Lung (tissue), 12 donors: ENCODE data around the gene ESYT3. TPM values are rescaled to one million over a fixed set of nuclear protein-coding genes. Genes with fewer than 3 reads are reported as not detected.

Experiments used
- ATAC-seq: fragments of 200-7000 bp; cut with Tn5 transposase; one replicate; pipeline ENCODE4 v1.9.1; 2020; ENCODE audit warnings: moderate number of reproducible peaks; ENCODE audit not compliant: insufficient read depth, low FRiP score
- DNase-seq, 3 donors: peaks; one replicate each; pipeline ENCODE4 v3.0.0-alpha.2; 2013 to 2017
- H3K27ac ChIP-seq, 2 donors: one replicate each; pipeline ENCODE4 v1.5.1; 2013; ENCODE audit warnings: mild to moderate bottlenecking in 2 of 2, moderate library complexity in 2 of 2, control low read depth in 1 of 2, inconsistent platforms in 1 of 2, low read depth in 1 of 2, low read length in 1 of 2
- H3K27me3 ChIP-seq, 3 donors: one replicate each; pipeline ENCODE4 v1.5.1; 2013; ENCODE audit warnings: low read length in 2 of 3; ENCODE audit not compliant: control insufficient read depth in 3 of 3, insufficient read depth in 3 of 3
- H3K36me3 ChIP-seq, 4 donors: one replicate each; pipeline ENCODE4 v1.5.1; 2013; ENCODE audit warnings: low read length in 4 of 4, mild to moderate bottlenecking in 1 of 4, moderate library complexity in 1 of 4; ENCODE audit not compliant: control insufficient read depth in 4 of 4, insufficient read depth in 4 of 4
- H3K4me1 ChIP-seq, 5 donors: one replicate each; pipeline ENCODE4 v1.5.1; 2013; ENCODE audit warnings: low read length in 5 of 5, mild to moderate bottlenecking in 2 of 5, moderate library complexity in 1 of 5; ENCODE audit not compliant: control insufficient read depth in 5 of 5, insufficient read depth in 5 of 5
- H3K4me3 ChIP-seq: one replicate; pipeline ENCODE4 v1.5.1; 2013; ENCODE audit warnings: mild to moderate bottlenecking, control low read depth, moderate library complexity
- H3K9ac ChIP-seq, 2 donors: one replicate each; pipeline ENCODE4 v1.5.1; 2013; ENCODE audit warnings: low read length in 2 of 2, control low read depth in 1 of 2; ENCODE audit not compliant: insufficient read depth in 1 of 2
- H3K9me3 ChIP-seq, 4 donors: one replicate each; pipeline ENCODE4 v1.5.1; 2013; ENCODE audit warnings: low read length in 3 of 4, mild to moderate bottlenecking in 1 of 4, moderate library complexity in 1 of 4; ENCODE audit not compliant: control insufficient read depth in 4 of 4, insufficient read depth in 3 of 4
- WGBS, 2 donors: extraction: QIAGEN DNeasy Blood & Tissue Kit; methylation state at CpG; one replicate each; pipeline ENCODE4 v1.1.7; 2013; 5-methylcytosine and 5-hydroxymethylcytosine counted together
- polyA plus RNA-seq, 2 donors: library from polyadenylated mRNA; stranded (reverse); fragments of 200-250 nt; gene quantifications; one replicate each; pipeline ENCODE4 v1.2.1, GENCODE V29; 2013
- total RNA-seq, 2 donors: library from RNA; depleted of rRNA in 1 of 2; stranded (reverse); fragments of >200 nt in 1 of 2; gene quantifications; one replicate each; pipeline ENCODE4 v1.2.1, GENCODE V29; 2014 to 2021
- TF ChIP-seq, protein P1 (sequence below): IDR thresholded peaks from 2 replicates; pipeline ENCODE4 v1.5.1; 2012; ENCODE audit warnings: mild to moderate bottlenecking; ENCODE audit errors: control extremely low read depth, extremely low read depth
- donor health status: control.
- donor health status: control.
- donor health status: Bipolar disorder and iron deficiency.
- donor health status: healthy.
- donor health status: DM: yes; HTN: yes; CAD: no.

The ESYT3 gene
- total and polyA plus RNA-seq, 4 donors = 5.7 to 71.0 (median 27.0) TPM

DNA sequence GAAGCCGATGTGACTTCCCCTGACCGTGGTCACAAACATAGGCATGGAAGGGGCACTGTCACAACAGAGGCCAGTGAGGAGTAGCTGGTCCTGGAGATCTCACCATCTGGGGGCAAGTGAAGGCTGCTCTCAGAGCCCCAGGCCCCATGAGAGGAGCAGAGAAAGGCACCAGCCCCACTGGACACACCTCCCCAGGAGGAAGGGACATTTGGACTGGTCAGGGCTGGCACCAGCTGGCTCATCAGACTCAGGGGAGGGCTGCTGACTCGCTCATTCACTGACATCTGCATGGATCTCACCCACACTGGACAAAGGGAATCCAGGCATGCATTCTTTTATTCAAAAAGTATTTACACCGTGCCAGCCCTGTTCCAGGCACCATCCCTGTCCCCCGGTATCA, 26.8 kb downstream of the ESYT3 start:
- peaks cover 0 to 11% (median 0%) of the 10 kb centered on the region in 4 donors for H3K36me3 ChIP-seq
- no peak overlapping the region for H3K4me3 ChIP-seq
- no peak for ATAC-seq
- WGBS, 2 donors = 69 to 85% methylated on average over 5 of the region's 5 CpGs
- no peaks in the 10 kb centered on the region for H3K4me1 ChIP-seq
- no peak overlapping the region for H3K9ac ChIP-seq
- TF ChIP-seq, protein P1, sequence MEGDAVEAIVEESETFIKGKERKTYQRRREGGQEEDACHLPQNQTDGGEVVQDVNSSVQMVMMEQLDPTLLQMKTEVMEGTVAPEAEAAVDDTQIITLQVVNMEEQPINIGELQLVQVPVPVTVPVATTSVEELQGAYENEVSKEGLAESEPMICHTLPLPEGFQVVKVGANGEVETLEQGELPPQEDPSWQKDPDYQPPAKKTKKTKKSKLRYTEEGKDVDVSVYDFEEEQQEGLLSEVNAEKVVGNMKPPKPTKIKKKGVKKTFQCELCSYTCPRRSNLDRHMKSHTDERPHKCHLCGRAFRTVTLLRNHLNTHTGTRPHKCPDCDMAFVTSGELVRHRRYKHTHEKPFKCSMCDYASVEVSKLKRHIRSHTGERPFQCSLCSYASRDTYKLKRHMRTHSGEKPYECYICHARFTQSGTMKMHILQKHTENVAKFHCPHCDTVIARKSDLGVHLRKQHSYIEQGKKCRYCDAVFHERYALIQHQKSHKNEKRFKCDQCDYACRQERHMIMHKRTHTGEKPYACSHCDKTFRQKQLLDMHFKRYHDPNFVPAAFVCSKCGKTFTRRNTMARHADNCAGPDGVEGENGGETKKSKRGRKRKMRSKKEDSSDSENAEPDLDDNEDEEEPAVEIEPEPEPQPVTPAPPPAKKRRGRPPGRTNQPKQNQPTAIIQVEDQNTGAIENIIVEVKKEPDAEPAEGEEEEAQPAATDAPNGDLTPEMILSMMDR = no peak
- H3K27me3 ChIP-seq = no peaks in the 10 kb centered on the region
- DNase-seq = no peak
- H3K27ac ChIP-seq = no peak overlapping the region
- H3K9me3 ChIP-seq = no peaks in the 10 kb centered on the region

DNA sequence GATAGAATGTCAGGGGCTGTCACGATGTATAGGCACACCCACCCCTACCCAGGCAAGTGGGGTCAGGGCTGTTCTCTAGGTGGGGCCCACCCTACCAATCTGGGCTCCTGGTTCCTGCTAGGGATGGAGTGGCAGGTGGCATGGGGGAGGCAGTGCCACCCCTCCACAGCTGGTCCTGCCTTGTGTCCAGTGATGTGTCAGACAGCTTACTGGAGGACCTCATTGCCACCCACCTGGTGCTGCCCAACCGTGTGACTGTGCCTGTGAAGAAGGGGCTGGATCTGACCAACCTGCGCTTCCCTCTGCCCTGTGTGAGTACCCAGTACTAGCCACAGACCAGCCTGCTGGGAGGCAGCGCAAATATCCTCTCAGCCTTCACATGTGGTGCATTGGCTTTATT, 27.5 kb downstream of the ESYT3 start:
- Histone ChIP-seq H3K4me3 (no peak overlapping the region), H3K9me3 (no peaks in the 10 kb centered on the region), H3K4me1 (no peaks in the 10 kb centered on the region), H3K36me3 (peaks cover 0 to 11% (median 0%) of the 10 kb centered on the region in 4 donors), H3K9ac (no peak overlapping the region), H3K27me3 (no peaks in the 10 kb centered on the region), H3K27ac (no peak overlapping the region)
- TF ChIP-seq, protein P1 = no peak
- WGBS, 2 donors = 90% methylated on average over 4 of the region's 4 CpGs
- no peak for ATAC-seq
- DNase-seq = no peak

DNA sequence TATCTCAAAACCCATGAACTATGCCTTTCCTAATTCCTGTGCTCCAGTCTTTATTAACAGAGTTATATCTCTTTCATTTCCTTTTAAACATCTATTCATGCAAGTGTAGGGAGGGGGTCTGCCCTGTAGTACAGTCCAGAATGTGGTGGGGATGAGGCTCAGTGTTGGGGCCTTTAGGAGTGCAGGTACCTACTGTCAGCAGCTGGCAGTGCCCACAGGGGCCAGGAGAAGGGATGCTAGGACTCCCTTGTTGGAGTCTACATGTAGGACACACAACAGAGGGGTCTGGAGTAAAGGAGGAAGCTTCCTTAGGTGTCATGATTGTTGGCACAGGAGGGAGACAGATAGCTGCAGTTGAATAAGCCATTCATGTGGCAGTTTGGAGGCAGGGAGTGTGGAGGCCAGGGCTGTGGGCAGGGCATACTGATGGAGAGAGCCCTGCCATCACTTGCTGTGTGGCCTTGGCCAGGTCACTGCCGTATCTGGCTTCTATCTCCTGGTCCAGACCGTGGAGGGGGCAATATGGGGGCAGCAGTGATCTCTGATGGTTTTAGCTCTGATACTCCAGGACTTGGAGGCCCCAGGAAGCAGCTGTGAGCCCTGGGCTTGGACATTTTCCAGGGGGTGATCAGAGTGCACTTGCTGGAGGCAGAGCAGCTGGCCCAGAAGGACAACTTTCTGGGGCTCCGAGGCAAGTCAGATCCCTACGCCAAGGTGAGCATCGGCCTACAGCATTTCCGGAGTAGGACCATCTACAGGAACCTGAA, 29.5 kb downstream of the ESYT3 start:
- DNase-seq (no peak), ATAC-seq (no peak)
- TF ChIP-seq, protein P1 = no peak
- Histone ChIP-seq H3K9me3 (no peaks in the 10 kb centered on the region), H3K9ac (no peak overlapping the region), H3K27ac (no peak overlapping the region), H3K36me3 (peaks cover 0 to 15% (median 0%) of the 10 kb centered on the region in 4 donors), H3K27me3 (no peaks in the 10 kb centered on the region), H3K4me3 (no peak overlapping the region), H3K4me1 (peaks cover 0 to 4% (median 0%) of the 10 kb centered on the region in 5 donors)
- WGBS, 2 donors = 79% methylated on average over 6 of the region's 6 CpGs

DNA sequence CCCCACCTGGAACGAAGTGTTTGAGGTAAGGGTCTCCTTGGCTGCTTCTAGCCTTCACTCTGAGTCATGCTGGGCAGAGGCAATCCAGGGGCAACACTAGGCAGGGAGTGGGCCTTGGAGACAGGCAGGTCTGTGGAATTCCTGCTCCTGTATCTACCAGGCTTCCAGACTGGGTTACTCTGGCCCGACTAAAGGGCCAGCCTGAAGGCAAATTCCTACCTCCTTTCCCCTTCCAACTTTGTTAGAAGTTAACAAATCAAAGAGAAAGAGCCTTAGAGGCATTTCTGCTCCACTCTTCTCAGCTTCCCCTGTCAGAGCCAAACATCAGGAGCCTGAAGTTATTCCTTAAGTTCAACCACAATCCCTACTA, 30.1 kb downstream of the ESYT3 start:
- TF ChIP-seq, protein P1 = no peak
- Histone ChIP-seq H3K27me3 (no peaks in the 10 kb centered on the region), H3K4me3 (no peak overlapping the region), H3K36me3 (peaks cover 0 to 14% (median 0%) of the 10 kb centered on the region in 4 donors), H3K9me3 (no peaks in the 10 kb centered on the region), H3K9ac (no peak overlapping the region), H3K27ac (no peak overlapping the region), H3K4me1 (peaks cover 0 to 6% (median 0%) of the 10 kb centered on the region in 5 donors)
- DNase-seq (no peak), ATAC-seq (no peak)
- WGBS, 2 donors = 81 to 91% methylated on average over 2 of the region's 2 CpGs
